Neural progenitor cell (in vitro differentiated cells): Measurements from ENCODE around the gene GRID1.

Experiments used
- EZH2 ChIP-seq: fragments of 200-600 bp; sonication (generic); IDR thresholded peaks from 2 replicates; pipeline ENCODE4 v1.6.1; 2017; ENCODE audit warnings: antibody characterized with exemption, mild to moderate bottlenecking, moderate library complexity
- TF ChIP-seq, protein P1 (sequence below): fragments of 200-600 bp; sonication (generic); IDR thresholded peaks from 2 replicates; pipeline ENCODE4 v1.5.1; 2017; ENCODE audit warnings: antibody characterized with exemption, mild to moderate bottlenecking

GRCh38 chr10:86127274-86127819 is 239.2 kb downstream of the GRID1 start:
- TF ChIP-seq, protein P1, sequence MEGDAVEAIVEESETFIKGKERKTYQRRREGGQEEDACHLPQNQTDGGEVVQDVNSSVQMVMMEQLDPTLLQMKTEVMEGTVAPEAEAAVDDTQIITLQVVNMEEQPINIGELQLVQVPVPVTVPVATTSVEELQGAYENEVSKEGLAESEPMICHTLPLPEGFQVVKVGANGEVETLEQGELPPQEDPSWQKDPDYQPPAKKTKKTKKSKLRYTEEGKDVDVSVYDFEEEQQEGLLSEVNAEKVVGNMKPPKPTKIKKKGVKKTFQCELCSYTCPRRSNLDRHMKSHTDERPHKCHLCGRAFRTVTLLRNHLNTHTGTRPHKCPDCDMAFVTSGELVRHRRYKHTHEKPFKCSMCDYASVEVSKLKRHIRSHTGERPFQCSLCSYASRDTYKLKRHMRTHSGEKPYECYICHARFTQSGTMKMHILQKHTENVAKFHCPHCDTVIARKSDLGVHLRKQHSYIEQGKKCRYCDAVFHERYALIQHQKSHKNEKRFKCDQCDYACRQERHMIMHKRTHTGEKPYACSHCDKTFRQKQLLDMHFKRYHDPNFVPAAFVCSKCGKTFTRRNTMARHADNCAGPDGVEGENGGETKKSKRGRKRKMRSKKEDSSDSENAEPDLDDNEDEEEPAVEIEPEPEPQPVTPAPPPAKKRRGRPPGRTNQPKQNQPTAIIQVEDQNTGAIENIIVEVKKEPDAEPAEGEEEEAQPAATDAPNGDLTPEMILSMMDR = no peak
- no peak for TF ChIP-seq EZH2
